HepG2 (cell line): Measurements from ENCODE around the gene BMP6. TPM values are rescaled to one million over a fixed set of nuclear protein-coding genes. Genes with fewer than 3 reads are reported as not detected.

ENCODE experiments used
- E2F2 ChIP-seq: sonication (generic); formaldehyde crosslinking; IDR thresholded peaks from 2 replicates; pipeline ENCODE4 v1.4.0; 2020; ENCODE audit warnings: missing genetic modification reagents, borderline replicate concordance
- ELF4 ChIP-seq: sonication (generic); formaldehyde crosslinking; IDR thresholded peaks from 2 replicates; pipeline ENCODE4 v1.5.0; 2020; ENCODE audit warnings: missing genetic modification reagents, mild to moderate bottlenecking, moderate library complexity, borderline replicate concordance
- FOXC1 ChIP-seq: sonication (generic); formaldehyde crosslinking; IDR thresholded peaks from 2 replicates; pipeline ENCODE4 v1.8.0; 2022; ENCODE audit warnings: mild to moderate bottlenecking, missing genetic modification reagents, borderline replicate concordance
- FOXO1 ChIP-seq: sonication (generic); formaldehyde crosslinking; IDR thresholded peaks from 2 replicates; pipeline ENCODE4 v1.4.0; 2020; ENCODE audit warnings: missing genetic modification reagents
- HIVEP1 ChIP-seq: sonication (generic); formaldehyde crosslinking; IDR thresholded peaks from 2 replicates; pipeline ENCODE4 v1.4.0; 2020; ENCODE audit warnings: mild to moderate bottlenecking, missing genetic modification reagents
- HOXA5 ChIP-seq: sonication (generic); formaldehyde crosslinking; IDR thresholded peaks from 2 replicates; pipeline ENCODE4 v1.4.0; 2020; ENCODE audit warnings: missing genetic modification reagents
- KDM3A ChIP-seq: IDR thresholded peaks from 2 replicates; pipeline ENCODE4 v1.6.1; 2018; ENCODE audit warnings: low read depth, missing compliant biosample characterization
- KLF13 ChIP-seq: sonication (generic); formaldehyde crosslinking; IDR thresholded peaks from 2 replicates; pipeline ENCODE4 v1.4.0; 2020; ENCODE audit warnings: mild to moderate bottlenecking, missing genetic modification reagents
- LCORL ChIP-seq, 2 experiments: fragments of 450-650 bp in 1 of 2; sonication (generic) in 1 of 2; formaldehyde crosslinking in 1 of 2; IDR thresholded peaks; 2 replicates each; pipeline versions ENCODE4 v1.5.0 to v1.6.1; 2017 to 2020; ENCODE audit warnings: antibody characterized with exemption in 1 of 2, missing genetic modification reagents in 1 of 2
- PRMT3 ChIP-seq: sonication (generic); formaldehyde crosslinking; IDR thresholded peaks from 2 replicates; pipeline ENCODE4 v1.8.1; 2022; ENCODE audit warnings: low read depth, mild to moderate bottlenecking, moderate library complexity, missing genetic modification reagents, borderline replicate concordance
- RAD21 ChIP-seq: fragments of 450-650 bp; formaldehyde crosslinking; IDR thresholded peaks from 2 replicates; pipeline ENCODE4 v1.5.0; 2020; ENCODE audit warnings: mild to moderate bottlenecking
- REL ChIP-seq: sonication (generic); formaldehyde crosslinking; conservative IDR thresholded peaks from 2 replicates; pipeline ENCODE4 v1.8.0; 2022; ENCODE audit warnings: mild to moderate bottlenecking, missing genetic modification reagents, moderate library complexity
- STAG1 ChIP-seq: sonication (generic); formaldehyde crosslinking; IDR thresholded peaks from 2 replicates; pipeline ENCODE4 v1.4.0; 2020; ENCODE audit warnings: missing genetic modification reagents
- THAP9 ChIP-seq: sonication (generic); formaldehyde crosslinking; IDR thresholded peaks from 2 replicates; pipeline ENCODE4; 2020; ENCODE audit warnings: missing genetic modification reagents, mild to moderate bottlenecking, borderline replicate concordance
- ZBTB25 ChIP-seq: IDR thresholded peaks from 2 replicates; pipeline ENCODE4 v1.6.1; 2018; ENCODE audit warnings: missing genetic modification reagents
- ZBTB46 ChIP-seq: sonication (generic); formaldehyde crosslinking; IDR thresholded peaks from 2 replicates; pipeline ENCODE4 v1.4.0; 2020; ENCODE audit warnings: mild to moderate bottlenecking, missing genetic modification reagents, borderline replicate concordance
- ZKSCAN8 ChIP-seq: IDR thresholded peaks from 2 replicates; pipeline ENCODE4 v1.6.1; 2016; ENCODE audit warnings: borderline replicate concordance, missing genetic modification reagents, missing compliant biosample characterization
- ZNF205 ChIP-seq: IDR thresholded peaks from 2 replicates; pipeline ENCODE4 v1.6.1; 2018; ENCODE audit warnings: missing biosample characterization, missing genetic modification reagents
- ZNF496 ChIP-seq: sonication (generic); formaldehyde crosslinking; IDR thresholded peaks from 2 replicates; pipeline ENCODE4 v1.8.1; 2023; ENCODE audit warnings: mild to moderate bottlenecking, moderate library complexity, missing genetic modification reagents; ENCODE audit not compliant: insufficient replicate concordance
- ZNF75D ChIP-seq: sonication (generic); formaldehyde crosslinking; IDR thresholded peaks from 2 replicates; pipeline ENCODE4 v1.8.1; 2023; ENCODE audit warnings: missing genetic modification reagents, mild to moderate bottlenecking, borderline replicate concordance
- ZNF766 ChIP-seq: sonication (generic); formaldehyde crosslinking; IDR thresholded peaks from 2 replicates; pipeline ENCODE4 v1.5.0; 2020; ENCODE audit warnings: missing genetic modification reagents, borderline replicate concordance
- ZSCAN31 ChIP-seq: sonication (generic); formaldehyde crosslinking; IDR thresholded peaks from 2 replicates; pipeline ENCODE4 v1.5.0; 2020; ENCODE audit warnings: low read depth, mild to moderate bottlenecking, missing genetic modification reagents
- polyA plus RNA-seq, 8 experiments: library from polyadenylated mRNA; depleted of rRNA in 3 of 8; stranded (reverse) in 7 of 8; unstranded in 1 of 8; fragments of >200 nt; fragmentation: Illumina TruSeq in 4 of 8; extraction: Trizol in 4 of 8; gene quantifications; 2 replicates each; pipeline versions ENCODE4 v1.2.1 to v1.2.3, GENCODE V29; 2011 to 2016; ENCODE audit warnings: low read depth in 4 of 8, missing spikeins in 1 of 8, mixed read lengths in 1 of 8; ENCODE audit not compliant: insufficient read depth in 1 of 8
- total RNA-seq, 5 experiments: library from RNA; depleted of rRNA; stranded (reverse); fragments of >200 nt; fragmentation: Illumina TruSeq; extraction: Trizol; gene quantifications; 2 replicates each; pipeline ENCODE4 v1.2.3, GENCODE V29; 2016; ENCODE audit warnings: low read depth in 1 of 5

The BMP6 gene
- total and polyA plus RNA-seq, 2 of the 13 experiments (the other 11 are each of a cell fraction or from before 2014, with no cell fraction given): 0.09 to 0.18 TPM

GRCh38 chr6:7723041-7723447, 2.9 kb upstream of the BMP6 start (continued):
- TF ChIP-seq ZNF496 (CRISPR knock-in tag) (no peak), KDM3A (no peak), PRMT3 (CRISPR knock-in tag) (no peak), ZNF75D (no peak), ZSCAN31 (CRISPR knock-in tag) (no peak), FOXO1 (CRISPR knock-in tag) (no peak), ZKSCAN8 (CRISPR knock-in tag) (no peak), ZNF205 (no peak), LCORL (IDR thresholded peaks at IDR 0.05) (no peak), LCORL (CRISPR knock-in tag; IDR thresholded peaks at IDR 0.05) (no peak), HOXA5 (CRISPR knock-in tag) (no peak), ZBTB25 (no peak), RAD21 (0 out of 2 replicates have a peak, but pooled peaks have one; percentile 53), ZBTB46 (CRISPR knock-in tag) (no peak), THAP9 (CRISPR knock-in tag) (no peak), E2F2 (CRISPR knock-in tag) (no peak), ELF4 (CRISPR knock-in tag) (no peak), KLF13 (no peak), STAG1 (peak; percentile 66), REL (CRISPR knock-in tag) (no peak), FOXC1 (CRISPR knock-in tag) (0 out of 2 replicates have a peak, but pooled peaks have one; percentile 26), HIVEP1 (no peak), ZNF766 (CRISPR knock-in tag) (no peak)
